Activated T-cell treated with anti-CD3 and anti-CD28 coated beads, Interleukin-2, amount 50 U/mL, for 48 hours (primary cell): ENCODE measurements around the gene AKIRIN1.
"Not testable (repeated sequence)": the region's sequence is repeated elsewhere in the genome, so short reads cannot be mapped to it uniquely, and the experiment has no call there.

ENCODE experiments used
- DNase-seq, 2 experiments: peaks; one replicate each; pipeline ENCODE4 v3.0.0-alpha.2; 2020

AKIRIN1 gene

GRCh38 chr1:39046613-39047210 lies 55.6 kb downstream of the AKIRIN1 start:
- DNase-seq = no peak

DNA sequence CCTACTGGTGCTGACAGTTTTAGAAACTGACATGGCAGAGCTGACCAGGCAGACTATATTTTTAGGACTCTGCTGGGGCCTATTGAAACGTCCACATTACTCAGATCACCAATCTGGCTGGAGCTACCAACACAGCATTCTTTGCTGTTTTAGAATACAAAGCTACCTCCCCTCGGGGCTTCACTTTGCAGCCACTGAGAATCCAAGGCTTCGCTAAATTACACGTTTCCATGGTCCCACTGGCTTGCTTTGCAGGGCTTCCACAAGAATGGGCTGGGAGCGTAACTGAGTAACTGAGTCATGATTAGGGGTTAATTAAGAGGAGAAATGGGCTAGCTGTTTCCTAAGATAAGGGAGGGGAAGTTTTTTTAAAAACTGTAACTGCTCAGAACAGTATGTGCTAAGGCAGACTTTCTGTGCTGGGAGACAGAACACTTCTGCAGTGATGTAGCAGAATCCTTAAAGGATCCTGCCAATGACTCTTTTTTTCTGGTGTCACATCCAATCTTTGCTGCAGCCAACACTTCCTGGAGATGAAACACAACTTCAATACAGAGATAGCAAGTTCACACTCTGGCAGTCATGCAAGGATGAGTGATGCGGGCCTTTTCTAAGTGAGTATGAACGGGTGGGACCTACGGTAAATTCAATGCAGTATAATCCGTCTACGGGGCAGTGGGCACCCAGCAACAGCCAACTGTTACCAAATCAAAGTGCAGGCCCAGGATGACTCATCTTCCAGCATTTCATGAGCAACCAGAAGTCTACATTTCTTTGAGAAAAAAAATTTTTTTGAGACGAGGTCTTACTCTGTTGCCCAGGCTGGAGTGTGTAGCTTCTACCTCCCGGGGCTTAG lies 56.5 kb downstream of the AKIRIN1 start:
- no peak for DNase-seq

DNA sequence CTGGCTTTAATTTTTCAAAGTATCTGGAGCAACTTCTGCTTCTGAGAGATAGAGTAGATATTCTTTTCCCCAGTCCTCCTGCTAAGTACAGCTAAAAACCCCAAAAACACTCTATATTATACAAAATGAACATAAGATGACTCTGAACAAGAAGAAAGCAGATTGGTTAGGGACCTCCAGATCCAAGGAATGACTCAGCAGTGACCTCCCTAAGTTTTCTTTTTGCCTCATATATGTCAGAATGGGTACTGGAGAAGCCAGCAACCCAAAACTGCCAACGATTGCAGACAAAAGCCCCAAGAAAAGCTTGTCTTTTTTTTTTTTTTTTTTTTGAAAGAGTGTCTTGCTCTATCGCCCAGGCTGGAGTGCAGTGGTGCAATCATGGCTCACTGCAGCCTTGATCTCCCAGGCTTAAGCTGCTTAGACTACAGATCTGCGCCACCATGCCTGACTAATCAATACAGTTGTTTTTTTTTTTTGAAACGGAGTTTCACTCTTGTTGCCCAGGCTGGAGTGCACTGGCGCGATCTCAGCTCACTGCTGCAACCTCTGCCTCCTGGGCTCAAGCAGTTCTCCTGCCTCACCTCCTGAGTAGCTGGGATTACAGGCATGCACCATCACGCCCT lies 57.8 kb downstream of the AKIRIN1 start:
- DNase-seq = no peak

- DNase-seq = no peak
Observed at GRCh38 chr1:39050001-39050400, 58.9 kb downstream of the AKIRIN1 start.

DNA sequence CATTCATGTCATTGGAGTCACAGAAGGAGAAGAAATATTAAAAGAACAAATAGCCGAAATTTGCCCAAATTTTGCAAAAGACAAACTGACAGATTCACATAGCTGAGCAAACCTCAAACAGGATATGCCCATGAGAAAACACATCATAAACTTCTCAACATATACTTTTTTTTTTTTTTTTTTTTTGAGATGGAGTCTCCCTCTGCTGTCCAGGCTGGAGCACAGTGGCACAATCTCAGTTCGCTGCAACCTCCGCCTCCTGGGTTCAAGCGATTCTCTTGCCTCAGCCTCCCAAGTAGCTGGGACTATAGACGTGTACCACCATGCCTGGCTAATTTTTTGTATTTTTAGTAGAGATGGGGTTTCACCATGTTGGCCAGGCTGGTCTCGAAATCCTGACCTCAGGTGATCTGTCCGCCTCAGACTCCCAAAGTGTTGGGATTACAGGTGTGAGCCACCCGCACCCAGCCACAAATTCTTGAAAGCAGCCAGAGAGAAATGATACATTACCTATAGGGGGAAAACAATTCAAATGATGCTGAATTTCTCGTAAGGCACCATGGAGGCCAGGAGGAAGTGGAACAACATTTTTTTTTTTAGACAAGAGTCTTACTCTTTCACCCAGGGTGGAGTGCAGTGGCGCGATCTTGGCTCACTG lies 60.2 kb downstream of the AKIRIN1 start:
- not testable (repeated sequence) for DNase-seq

- DNase-seq = no peak
Observed at GRCh38 chr1:39051956-39052355, 60.9 kb downstream of the AKIRIN1 start.

- not testable (repeated sequence) for DNase-seq
Observed at GRCh38 chr1:39055213-39055710, 64.2 kb downstream of the AKIRIN1 start.
